DOHH2 (cell line): ENCODE results near the gene MS4A6A.

Source experiments
- EZH2phosphoT487 ChIP-seq: fragments of 200-600 bp; sonication (generic); IDR thresholded peaks from 2 replicates; pipeline ENCODE4 v1.6.1; 2017; ENCODE audit warnings: borderline replicate concordance, mild to moderate bottlenecking, antibody characterized with exemption, low read length, moderate library complexity, mixed read lengths
- TF ChIP-seq, protein P1 (sequence below): fragments of 200-600 bp; sonication (generic); IDR thresholded peaks from one replicate; pipeline ENCODE4 v1.5.1; 2014; ENCODE audit warnings: antibody characterized with exemption, mild to moderate bottlenecking, low read depth, low read length; ENCODE audit not compliant: poor library complexity, severe bottlenecking

DNA sequence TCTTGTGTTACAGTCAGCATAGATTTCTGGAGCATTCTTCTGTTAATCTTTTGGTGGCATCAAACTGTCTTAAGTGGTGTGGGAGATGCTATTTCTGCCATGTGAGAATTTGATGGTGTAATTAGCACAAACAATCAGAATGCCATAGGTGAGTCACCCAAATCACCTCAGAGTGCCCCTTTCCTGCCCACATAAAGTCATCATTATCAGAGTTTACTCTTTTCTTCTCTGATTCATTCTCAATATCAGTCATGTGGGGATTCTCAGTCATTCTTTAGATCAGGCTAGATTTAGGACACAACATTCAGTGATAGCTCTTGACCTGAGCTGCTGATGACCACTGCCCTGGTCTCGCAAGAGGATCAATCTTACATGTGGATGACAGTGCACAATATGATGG lies 23.7 kb upstream of the MS4A6A start:
- TF ChIP-seq, protein P1, sequence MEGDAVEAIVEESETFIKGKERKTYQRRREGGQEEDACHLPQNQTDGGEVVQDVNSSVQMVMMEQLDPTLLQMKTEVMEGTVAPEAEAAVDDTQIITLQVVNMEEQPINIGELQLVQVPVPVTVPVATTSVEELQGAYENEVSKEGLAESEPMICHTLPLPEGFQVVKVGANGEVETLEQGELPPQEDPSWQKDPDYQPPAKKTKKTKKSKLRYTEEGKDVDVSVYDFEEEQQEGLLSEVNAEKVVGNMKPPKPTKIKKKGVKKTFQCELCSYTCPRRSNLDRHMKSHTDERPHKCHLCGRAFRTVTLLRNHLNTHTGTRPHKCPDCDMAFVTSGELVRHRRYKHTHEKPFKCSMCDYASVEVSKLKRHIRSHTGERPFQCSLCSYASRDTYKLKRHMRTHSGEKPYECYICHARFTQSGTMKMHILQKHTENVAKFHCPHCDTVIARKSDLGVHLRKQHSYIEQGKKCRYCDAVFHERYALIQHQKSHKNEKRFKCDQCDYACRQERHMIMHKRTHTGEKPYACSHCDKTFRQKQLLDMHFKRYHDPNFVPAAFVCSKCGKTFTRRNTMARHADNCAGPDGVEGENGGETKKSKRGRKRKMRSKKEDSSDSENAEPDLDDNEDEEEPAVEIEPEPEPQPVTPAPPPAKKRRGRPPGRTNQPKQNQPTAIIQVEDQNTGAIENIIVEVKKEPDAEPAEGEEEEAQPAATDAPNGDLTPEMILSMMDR: no peak
- no peak for TF ChIP-seq EZH2phosphoT487
